WERI-Rb-1 (cell line): ENCODE data around the gene P4HB.

Source experiments
- DNase-seq: peaks from one replicate; pipeline ENCODE4 v3.0.0-alpha.2; 2020
- H3K27ac ChIP-seq: fragments of 250-450 bp; sonication (Bioruptor Pico); 2 replicates; pipeline ENCODE4 v1.5.1; 2020; ENCODE audit warnings: mild to moderate bottlenecking, moderate library complexity
- H3K27me3 ChIP-seq: fragments of 250-450 bp; sonication (Bioruptor Pico); 2 replicates; pipeline ENCODE4 v1.5.1; 2021; ENCODE audit warnings: mild to moderate bottlenecking, low read depth, moderate library complexity; ENCODE audit not compliant: insufficient read depth, severe bottlenecking
- H3K36me3 ChIP-seq: fragments of 250-450 bp; sonication (Bioruptor Pico); 2 replicates; pipeline ENCODE4 v1.5.1; 2020; ENCODE audit warnings: mild to moderate bottlenecking, moderate library complexity
- H3K4me3 ChIP-seq: 2 replicates; pipeline ENCODE4 v1.5.1; 2011; ENCODE audit warnings: low read depth, mild to moderate bottlenecking, control low read depth, low read length
- H3K9me3 ChIP-seq: fragments of 250-450 bp; sonication (Bioruptor Pico); 2 replicates; pipeline ENCODE4 v1.5.1; 2021; ENCODE audit warnings: mild to moderate bottlenecking, moderate library complexity; ENCODE audit not compliant: severe bottlenecking
- CTCF ChIP-seq: IDR thresholded peaks from 2 replicates; pipeline ENCODE4 v1.5.1; 2011; ENCODE audit warnings: low read depth, mild to moderate bottlenecking, control low read depth, inconsistent platforms, low read length

Gene P4HB

GRCh38 chr17:81833160-81833920, 27.0 kb downstream of the P4HB start, which contains the start of gene MCRIP1:
MCRIP1 (minus strand) TSS chr17:81833291; CDS start chr17:81824506, 8,785 bp downstream.
- Histone ChIP-seq H3K27ac (peak within 1 kb of the TSS; percentile 94), H3K27me3 (no peaks in the 10 kb centered on the region), H3K4me3 (peak within 1 kb of the TSS; percentile 85), H3K36me3 (peaks cover 24% of the 10 kb centered on the region), H3K9me3 (no peaks in the 10 kb centered on the region)
- DNase-seq: peak; percentile 99
- TF ChIP-seq CTCF: no peak

- DNase-seq: no peak
- peaks cover 24% of the 10 kb centered on the region for H3K36me3 ChIP-seq
- peak overlapping the region; percentile 79 for H3K4me3 ChIP-seq
- no peak for TF ChIP-seq CTCF
- peak overlapping the region; percentile 89 for H3K27ac ChIP-seq
- no peaks in the 10 kb centered on the region for H3K9me3 ChIP-seq
- no peaks in the 10 kb centered on the region for H3K27me3 ChIP-seq
Measured at GRCh38 chr17:81832608-81833159, 27.7 kb downstream of the P4HB start.

- H3K36me3 ChIP-seq: peaks cover 24% of the 10 kb centered on the region
- H3K4me3 ChIP-seq: peak overlapping the region; percentile 79
- DNase-seq: peak; percentile 39
- H3K27me3 ChIP-seq: no peaks in the 10 kb centered on the region
- peak overlapping the region; percentile 89 for H3K27ac ChIP-seq
- no peaks in the 10 kb centered on the region for H3K9me3 ChIP-seq
- no peak for TF ChIP-seq CTCF
Measured at GRCh38 chr17:81831957-81832607, 28.3 kb downstream of the P4HB start.

- TF ChIP-seq CTCF: no peak
- Histone ChIP-seq H3K27me3 (no peaks in the 10 kb centered on the region), H3K36me3 (peaks cover 24% of the 10 kb centered on the region), H3K27ac (peak overlapping the region; percentile 89; the same call in 1 of the 2 replicates), H3K4me3 (peak overlapping the region; percentile 79; the same call in 1 of the 2 replicates), H3K9me3 (no peaks in the 10 kb centered on the region)
- no peak for DNase-seq
Measured at GRCh38 chr17:81831563-81831956, 28.8 kb downstream of the P4HB start.

- H3K9me3 ChIP-seq: no peaks in the 10 kb centered on the region
- H3K36me3 ChIP-seq: peaks cover 24% of the 10 kb centered on the region
- no peak overlapping the region for H3K4me3 ChIP-seq
- no peak overlapping the region for H3K27ac ChIP-seq
- TF ChIP-seq CTCF: no peak
- peak; percentile 11 for DNase-seq
- H3K27me3 ChIP-seq: no peaks in the 10 kb centered on the region
Measured at GRCh38 chr17:81829858-81830257, 30.5 kb downstream of the P4HB start.
